HG02571 (cell line): ENCODE measurements around the gene FGD5.

Source experiments
- ATAC-seq: cut with Tn5 transposase; IDR thresholded peaks from one replicate; pipeline ENCODE4 v1.9.1; 2021; ENCODE audit warnings: mild to moderate bottlenecking, moderate library complexity; ENCODE audit not compliant: unreplicated experiment

FGD5 gene

DNA sequence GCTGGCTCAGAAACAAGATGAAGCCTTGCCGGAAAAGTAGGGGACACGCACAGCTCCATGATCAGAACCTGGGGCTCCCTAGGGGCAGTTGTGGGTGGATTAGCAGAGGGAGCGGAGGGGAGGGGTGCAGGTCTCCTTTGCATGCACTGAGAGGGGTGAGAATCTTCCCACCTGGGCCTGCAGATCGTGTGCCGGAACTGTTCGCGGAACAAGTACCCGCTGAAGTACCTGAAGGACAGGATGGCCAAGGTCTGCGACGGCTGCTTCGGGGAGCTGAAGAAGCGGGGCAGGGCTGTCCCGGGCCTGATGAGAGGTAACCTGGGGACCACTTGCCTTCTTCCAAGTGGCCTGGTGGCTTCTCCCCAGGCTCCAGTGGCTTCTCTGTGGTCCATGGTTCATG is 104.1 kb downstream of the FGD5 start:
- no peak for ATAC-seq

DNA sequence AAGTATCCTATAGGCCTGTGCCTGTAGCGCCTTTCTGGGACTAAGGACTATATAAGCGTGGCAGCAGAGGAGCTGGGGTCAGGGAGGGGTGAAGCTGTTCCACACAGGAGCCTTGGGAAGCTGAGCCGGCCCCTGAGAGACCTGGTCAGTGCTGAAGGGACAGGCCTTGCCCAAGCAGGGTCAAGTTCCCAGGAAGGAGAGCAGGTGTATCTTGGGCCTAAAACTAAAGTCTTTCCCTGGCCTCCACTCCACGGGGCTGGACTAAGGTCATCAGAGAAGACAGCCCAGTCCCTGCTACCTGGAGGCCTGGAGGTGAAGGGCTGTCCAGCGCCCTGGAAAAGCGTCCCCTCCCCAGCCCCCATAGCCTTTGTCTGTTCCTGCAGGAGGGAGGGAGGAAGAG is 104.7 kb downstream of the FGD5 start:
- no peak for ATAC-seq

DNA sequence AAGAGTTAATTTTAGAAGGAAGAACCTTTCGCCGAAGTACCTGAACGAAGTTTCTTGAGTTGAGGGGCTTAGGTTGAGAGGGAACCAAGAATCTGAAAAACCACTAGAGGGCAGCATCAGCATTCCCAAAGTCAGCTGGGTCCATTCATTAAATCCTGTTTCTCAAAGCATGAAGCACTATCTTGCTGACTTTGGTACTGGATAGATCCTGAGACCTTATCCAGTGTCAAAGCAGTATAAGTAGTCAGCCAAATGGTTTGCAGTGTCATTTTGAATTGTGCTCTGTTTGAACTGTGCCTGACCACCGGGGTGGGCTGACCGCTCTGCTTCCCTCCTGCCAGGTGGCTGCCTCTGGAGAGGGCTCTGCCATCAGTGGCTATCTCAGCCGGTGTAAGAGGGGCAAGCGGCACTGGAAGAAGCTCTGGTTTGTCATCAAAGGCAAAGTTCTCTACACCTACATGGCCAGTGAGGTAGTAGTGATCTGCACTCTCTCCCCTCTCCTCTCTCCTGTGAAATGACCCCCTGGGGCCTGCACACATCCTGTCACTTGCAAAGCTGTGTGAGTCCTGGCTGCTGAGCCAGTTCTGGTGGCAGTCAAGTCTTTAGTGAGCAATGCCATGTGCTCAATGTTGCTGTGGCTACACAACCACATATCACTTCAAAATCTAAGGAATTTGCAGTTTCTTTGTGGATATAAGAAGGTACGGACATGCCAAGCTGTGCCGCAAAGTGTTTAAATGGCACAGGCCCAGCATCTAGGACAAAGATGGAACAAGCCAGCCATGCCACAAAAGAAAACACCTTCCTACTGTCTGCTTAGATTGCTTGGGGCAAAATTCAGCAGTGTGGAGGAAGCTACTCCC is 107.2 kb downstream of the FGD5 start:
- no peak for ATAC-seq

DNA sequence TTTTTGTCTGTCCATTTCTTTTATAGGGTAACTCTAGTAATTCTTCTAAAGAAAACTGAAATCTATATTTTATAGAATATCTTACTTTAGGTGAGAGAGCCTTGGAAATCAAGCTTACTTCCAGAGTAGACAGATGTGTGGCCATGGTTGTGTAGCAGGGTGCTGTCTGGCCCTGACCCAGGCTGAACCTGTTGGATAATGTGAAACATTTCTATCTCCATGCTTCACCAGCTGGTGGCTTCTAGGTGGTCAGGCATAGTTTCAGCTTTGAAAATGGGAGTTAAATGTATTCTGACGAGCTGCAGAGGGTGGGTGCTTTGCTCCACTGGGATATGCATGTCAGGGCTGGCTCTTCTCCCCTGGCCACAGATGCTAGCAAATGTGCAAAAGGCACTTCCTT is 107.8 kb downstream of the FGD5 start:
- ATAC-seq, result no peak

DNA sequence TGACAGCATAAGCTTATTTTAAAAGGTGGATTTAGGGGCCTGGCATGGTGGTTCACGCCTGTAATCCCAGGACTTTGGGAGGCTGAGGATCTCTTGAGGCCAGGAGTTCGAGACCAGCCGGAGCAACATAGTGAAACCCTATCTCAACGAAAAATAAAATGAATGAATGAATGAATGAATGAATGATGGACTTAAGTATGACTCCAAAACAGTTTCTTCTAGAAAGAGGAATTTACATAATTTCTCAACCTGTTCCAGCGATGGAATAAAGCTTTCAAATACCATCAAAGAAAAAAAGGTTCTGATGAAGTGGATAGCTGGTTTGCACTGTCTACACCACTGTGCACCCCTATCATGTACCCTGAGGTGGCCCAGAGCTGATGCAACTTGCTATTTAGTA is 108.5 kb downstream of the FGD5 start:
- ATAC-seq, result no peak

DNA sequence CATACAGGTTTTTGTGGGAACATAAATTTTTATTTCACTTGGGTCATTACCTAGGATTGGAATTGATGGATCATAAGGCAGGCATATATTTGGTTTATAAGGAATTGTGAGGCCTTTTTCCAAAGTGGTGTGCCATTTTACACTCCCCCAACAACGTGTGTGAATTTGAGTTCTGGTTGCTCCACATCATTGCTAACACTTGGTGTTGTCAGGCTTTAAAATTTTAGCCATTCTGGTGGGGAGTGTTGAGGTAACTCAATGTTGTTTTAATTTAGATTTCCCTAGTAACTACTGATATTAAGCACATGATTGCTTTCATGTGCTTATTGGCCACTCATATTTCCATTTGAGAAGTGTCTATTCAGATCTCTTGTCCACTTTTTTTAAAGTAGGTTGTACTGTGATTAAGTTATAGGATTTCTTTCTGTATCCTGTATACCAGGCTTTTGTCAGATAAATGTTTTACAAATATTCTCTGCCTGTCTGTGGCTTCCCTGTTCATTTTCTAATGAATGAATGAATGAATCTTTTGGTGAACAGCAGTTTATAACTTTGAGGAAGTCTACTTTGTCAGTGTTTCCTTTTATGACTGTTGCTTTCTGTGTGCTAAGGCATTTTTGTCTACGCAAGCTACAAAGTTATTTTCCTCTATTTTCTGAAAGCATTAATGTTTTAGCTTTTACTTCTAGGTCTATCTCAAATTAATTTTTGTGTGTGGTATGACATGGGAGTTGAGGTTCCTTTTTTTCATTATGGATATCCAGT is 110.7 kb downstream of the FGD5 start:
- no peak for ATAC-seq

DNA sequence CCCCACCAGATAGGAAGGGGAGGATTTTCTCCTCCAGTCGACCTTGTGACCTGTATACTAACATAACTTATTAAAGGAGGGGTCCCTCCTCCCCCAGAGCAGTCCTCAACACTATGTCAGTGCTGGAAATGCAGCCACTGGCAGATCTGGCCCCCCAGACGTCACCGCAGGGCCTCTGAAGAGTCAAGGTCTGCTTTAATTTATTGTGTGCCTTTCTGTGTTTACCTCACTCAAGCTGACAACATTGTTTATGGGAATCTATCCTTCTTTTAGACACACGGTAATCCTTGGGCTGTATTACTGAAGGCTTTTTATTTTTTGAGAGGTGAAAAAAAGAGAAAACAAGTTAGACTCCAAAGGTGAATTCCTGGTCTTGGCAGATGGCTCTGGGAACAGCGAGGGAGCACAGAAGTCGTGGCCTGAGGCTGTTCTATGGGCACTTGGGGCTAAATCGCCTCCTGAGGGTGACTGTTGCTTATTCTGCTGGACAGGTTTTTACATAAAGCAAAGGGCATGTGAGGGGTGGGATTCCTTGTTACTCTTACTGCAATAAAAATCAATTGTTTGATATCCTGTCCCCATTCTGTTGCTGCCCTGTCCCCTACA is 115.2 kb downstream of the FGD5 start:
- ATAC-seq, result no peak

DNA sequence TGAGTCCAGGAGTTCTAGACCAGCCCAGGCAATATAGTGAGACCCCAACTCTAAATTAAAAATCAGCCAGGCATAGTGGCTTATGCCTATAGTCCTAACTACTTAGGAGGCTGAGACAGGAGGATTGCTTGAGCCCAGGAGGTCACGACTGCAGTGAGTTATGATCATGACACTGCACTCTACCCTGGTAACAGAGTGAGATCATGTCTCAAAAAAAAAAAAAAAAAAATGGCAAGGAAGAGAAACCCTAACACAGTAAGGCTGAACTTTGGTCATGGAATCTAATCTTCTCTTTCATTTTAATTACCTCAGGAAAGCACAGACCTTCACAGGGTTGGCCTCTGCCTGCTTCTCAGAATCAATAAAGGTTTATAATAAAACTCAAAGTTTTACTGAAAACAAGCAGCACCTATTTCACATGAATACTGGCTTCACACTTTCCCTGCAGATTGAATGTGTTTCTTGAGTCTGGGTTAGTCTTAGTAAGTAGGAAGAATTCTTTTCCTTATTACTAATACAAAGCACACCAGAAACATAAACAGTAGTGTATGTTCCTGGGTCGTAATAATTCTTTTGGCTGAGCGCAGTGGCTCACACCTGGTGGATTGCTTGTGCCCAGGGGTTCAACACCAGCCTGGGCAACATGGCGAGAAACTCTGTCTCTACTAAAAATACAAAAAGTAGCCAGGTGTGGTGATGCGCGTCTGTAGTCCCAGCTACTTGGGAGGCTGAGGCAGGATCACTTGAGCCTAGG is 117.0 kb downstream of the FGD5 start:
- ATAC-seq, result no peak

DNA sequence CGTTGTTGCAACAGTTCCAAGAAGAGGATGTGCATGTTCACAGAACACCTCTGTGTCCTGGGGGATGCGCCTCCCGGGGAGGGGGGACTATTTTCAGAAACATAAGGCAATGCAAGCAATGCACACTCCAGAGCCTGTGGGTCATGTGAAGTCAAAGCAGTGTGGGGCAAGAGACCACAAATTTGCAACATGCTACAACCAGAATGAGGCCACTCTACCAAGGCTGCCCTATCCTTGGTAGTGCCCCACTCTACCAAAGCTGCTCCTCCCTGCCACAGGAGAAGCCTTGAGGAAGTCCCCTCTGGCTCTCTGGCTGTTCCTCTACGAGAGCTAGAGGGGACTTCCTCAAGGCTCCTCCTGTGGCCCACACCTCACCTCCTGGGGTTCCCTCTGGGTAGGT is 120.2 kb downstream of the FGD5 start:
- no peak for ATAC-seq

DNA sequence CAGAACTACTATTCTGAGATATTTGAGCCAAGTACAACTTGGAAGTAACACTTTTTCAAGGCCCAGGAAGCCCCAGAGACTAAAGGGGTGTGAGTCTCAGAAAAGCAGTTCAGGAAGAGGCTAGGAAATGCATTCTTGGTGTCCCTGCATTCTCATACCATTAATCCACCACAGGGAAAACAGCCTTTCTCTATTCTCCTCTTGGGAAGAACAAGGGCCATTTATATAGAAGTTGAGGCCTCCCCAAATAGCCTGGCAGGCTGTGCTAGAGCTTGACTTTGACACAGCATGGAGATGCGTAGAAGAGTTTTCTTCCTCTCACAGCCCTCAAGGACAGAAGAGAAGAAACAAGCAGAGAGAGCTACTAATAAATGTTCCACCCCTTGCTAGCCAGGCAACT is 123.1 kb downstream of the FGD5 start:
- ATAC-seq, result no peak

DNA sequence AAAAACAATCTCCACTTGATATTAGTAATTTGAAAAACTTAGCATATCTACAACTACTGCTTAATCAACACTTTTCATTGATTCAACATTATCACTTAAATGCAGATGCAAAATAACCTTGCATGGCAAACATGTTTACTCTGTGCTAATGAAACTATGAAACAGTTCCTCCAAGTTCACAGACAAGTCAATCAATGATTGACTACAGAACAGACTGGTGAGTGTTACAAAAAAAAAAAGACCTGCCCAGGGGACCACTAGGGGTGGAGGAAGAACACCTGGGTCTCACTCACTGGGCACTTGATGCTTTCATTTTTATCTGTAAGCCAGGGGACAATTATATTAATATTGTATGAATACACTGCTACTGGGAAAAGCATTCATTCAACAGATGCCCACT is 124.3 kb downstream of the FGD5 start:
- ATAC-seq, result no peak

DNA sequence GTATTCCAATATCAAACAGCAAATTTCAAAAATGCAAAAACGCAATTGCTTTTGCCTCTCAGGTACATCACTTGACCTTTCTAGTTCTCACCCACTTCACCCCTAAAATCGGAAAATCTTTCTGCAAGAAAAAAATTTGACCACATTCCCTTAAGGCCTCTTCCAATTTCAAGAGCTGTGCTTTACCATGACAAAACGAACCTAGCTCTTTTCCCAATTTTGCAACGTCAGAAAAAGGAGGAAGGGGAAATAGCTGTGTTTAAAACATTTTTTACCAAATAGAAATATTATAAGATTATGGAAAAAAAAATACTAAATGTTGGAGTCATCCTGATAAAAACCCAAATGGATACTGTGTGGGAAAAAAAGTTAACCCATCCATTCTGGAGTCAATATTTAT is 127.5 kb downstream of the FGD5 start:
- ATAC-seq, result no peak

DNA sequence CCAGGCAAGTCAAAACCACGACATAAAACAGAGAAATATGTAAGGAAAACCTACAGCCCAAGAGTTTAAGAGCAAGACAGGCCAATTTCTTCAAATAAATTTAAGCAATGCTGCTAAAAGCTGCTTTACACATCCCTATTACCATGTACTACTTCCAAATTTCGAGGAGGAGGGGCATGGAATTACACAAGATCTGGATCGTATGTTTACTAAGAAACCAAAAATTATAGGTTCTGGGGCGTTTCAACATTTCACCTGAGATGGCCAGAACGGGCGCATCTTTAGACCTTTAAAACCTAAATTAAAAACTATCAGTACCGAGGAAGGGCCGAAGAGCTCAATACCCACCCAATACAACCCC is 128.0 kb downstream of the FGD5 start:
- no peak for ATAC-seq

DNA sequence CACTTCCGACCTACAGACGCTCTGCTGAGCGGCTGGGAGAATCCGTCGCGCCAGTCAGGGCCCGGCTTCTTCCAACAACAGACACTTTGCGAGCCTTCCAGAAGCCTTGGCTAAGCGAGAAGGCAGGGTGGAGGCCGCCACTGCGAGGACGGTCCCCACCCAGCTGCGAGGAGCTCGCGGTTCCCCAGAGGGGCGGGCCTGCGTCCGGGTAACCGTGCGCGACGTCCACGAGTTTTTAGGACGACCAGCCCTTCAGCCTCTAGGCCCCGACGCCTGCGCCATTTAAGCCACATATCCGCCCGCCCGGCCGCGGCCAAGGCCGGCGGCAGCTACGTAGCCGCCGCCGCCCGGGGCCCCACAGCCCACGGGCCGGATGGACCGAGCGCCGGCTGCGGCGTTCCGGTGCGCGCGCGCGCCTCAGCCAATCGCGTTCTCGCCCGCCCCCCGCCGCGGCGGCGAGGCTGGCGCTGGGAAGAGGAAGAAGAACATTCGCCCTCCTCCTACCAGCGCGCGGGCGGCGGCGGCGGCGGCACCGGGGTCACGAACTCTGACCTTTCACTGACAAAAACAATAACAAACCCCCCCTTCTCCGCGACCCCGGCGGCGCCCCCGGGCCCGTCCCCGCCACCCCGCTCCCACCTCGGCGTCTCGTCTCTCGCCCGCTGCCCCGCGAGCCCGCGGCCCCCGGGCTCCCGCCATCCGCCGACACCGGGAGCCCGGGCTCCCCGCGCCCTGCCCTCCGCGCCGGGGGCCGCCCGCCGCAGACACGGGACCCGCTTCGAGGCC is 128.5 kb downstream of the FGD5 start, which contains the start of gene NR2C2:
NR2C2 (plus strand) TSS at position 484 of the 786 bp plus-strand sequence. CDS start 56,332 bp downstream, outside the sequence.
- peak; percentile 48 for ATAC-seq

DNA sequence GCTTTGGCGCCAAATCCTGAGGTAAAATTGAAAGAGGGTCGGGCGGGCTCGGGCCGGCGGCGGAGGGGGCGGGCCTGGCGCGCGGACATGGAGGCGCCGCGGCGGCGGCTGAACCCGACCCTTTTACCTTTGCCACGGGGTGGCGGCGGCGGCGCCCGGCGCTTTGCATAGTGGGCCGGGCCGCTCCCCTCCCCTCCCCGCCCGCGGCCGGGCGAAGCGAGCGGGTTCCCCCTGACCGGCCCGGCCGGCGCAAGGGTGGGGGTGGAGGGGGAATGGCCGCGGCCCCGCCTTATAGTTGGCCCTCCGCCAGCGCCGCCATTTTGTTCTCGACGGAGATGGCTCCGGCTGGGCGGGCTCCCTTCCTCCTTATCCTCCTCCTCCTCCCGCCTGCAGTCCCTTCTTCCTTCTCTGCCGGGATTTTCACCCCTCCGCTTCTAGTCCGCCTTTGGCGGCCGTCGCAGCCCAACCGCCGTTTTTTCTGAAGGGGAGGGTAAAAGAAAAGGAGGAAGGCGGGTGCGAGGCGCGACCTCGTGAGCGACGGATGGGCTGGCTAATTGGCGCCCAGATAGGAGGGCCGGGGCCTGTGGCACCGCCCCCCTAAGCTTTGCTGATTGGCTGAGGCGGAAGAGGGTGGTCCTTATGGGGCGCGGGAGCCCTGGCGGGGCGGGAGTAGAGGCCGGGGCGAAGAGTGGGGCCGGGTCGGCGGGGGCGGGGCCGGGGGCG is 129.3 kb downstream of the FGD5 start:
- peak; percentile 85 for ATAC-seq

DNA sequence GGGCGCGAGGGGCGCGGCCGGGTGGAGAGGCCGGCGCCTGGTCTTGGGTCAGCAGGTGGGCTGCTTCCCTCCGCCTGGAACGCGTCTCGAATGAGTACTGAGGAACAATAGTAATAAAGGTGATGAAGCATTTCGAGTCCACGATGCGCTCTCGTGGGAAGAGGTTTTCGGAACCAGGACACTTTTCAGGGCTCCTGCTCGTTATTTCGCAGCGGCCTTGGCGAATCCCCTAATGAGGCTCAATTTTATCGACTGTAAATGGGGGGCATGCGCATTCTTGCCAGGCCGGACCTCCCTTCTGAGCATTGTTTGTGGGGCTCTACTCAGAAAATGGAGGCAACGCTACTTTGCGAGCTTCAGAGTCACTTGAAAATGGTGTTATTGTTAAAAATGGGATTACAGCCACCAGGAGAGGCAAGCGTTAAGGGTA is 129.9 kb downstream of the FGD5 start:
- ATAC-seq, result no peak

DNA sequence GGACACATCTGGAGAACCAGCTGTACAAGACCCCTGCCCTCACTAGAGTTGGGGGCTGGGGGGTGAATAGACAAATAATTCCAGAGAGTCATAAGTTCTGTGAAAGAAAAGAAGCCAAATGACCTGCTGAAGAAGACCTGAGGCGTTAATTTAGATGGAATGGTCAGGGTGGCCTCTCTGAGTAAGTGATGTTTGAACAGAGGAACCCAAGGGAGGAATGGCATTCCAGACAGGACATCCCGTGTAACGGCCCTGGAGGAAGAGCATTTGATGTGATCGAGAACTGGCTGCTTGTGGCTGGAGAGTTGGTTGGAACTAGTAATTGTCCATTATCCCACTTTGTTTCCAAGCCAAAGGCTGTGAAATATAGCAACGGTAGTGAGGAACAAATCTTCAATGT is 130.4 kb downstream of the FGD5 start:
- no peak for ATAC-seq

DNA sequence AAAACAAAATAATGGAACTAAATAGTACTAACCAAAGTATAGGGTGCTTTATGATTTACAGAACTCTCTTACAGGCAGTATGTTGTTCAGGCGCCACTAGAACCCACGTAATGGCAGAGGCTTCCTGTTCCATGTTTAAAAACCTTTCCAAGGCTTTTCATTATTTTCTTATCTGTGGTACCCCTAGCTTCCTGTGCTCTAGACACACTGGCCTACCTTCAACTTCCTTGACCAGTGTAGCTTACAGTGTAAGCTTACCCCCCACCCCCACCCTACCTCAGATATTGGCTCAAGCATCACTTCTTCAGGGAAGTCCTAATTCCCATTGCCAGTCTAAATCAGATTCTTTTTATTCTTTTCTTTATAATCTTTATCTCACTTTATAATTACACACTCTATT is 131.5 kb downstream of the FGD5 start:
- no peak for ATAC-seq

DNA sequence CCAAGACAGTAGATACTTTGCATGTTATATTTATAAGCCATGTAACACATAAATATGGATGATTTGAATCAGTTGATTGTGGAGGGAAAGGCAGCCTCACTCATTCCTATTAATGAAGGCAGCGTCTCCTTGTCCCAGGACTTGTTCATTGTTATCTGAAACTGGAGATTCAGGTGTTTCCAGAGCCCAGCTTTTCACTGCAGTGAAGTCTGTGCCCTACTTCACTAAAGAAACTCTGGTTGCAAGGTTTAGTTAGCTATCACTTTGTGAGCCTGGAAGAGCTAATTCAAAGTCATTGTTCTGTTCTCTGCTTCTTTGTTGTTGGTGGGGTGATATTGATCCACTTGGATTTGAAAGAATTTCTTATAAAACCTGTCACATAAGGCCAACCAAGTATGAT is 138.4 kb downstream of the FGD5 start:
- ATAC-seq, result no peak

DNA sequence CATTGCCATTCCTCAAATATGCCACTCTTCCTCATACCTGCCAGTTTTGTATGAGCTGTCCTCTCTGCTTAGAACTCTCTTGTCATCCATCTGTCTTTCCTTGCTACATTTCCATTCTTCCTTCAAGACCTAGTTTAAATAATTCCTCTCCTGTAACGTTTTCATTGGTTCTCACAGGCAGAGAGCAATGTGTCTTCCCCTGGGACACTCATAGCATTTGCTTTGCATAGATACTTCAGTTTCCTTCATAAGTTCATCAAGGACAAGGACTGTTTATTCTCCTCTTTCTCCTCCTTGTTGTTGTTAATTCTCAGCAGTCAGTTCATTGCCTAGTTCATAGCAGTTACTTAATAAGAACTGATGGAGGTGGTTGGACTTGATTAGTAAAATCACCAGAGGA is 139.2 kb downstream of the FGD5 start:
- peak; percentile 46 for ATAC-seq
